Pancreas (tissue), 10 donors: ENCODE measurements around the gene RAB36. TPM values are rescaled to one million over a fixed set of nuclear protein-coding genes. Genes with fewer than 3 reads are reported as not detected.

Source experiments
- ATAC-seq, 4 donors: fragments of 200-7000 bp; cut with Tn5 transposase; one replicate each; pipeline versions ENCODE4 v1.8.0 to v1.9.1; 2020; ENCODE audit warnings: mild to moderate bottlenecking in 4 of 4, moderate library complexity in 4 of 4
- DNase-seq, 6 donors: peaks; one replicate each; pipeline ENCODE4 v3.0.0-alpha.2; 2020
- FAIRE-seq: peaks from 2 replicates; lab custom pipeline; 2012; peaks lifted over from hg19 to GRCh38; lab: Jason Lieb, UNC
- H3K27ac ChIP-seq, 4 donors: fragments of 200-600 bp; sonication (generic); 1 replicate in 3 of 4; 2 replicates in 1 of 4; pipeline versions ENCODE4 v1.5.0 to v1.8.0; 2020
- H3K27me3 ChIP-seq, 4 donors: fragments of 200-600 bp; one replicate each; pipeline ENCODE4 v1.8.0; 2021
- H3K36me3 ChIP-seq, 3 donors: fragments of 200-600 bp; sonication (generic) in 1 of 3; one replicate each; pipeline versions ENCODE4 v1.5.0 to v1.8.0; 2020 to 2021
- H3K4me1 ChIP-seq, 3 donors: fragments of 200-600 bp; one replicate each; pipeline ENCODE4 v1.8.0; 2021
- H3K4me3 ChIP-seq, 4 donors: fragments of 200-600 bp; sonication (generic) in 2 of 4; one replicate each; pipeline versions ENCODE4 v1.5.0 to v1.8.0; 2020 to 2021
- H3K9me3 ChIP-seq, 4 donors: fragments of 200-600 bp; one replicate each; pipeline ENCODE4 v1.8.0; 2021
- CTCF ChIP-seq, 4 donors: fragments of 200-600 bp; sonication (generic) in 3 of 4; IDR thresholded peaks; one replicate each; pipeline versions ENCODE4 v1.5.0 to v1.8.0; 2021; ENCODE audit warnings: antibody characterized with exemption in 4 of 4
- WGBS, 2 donors: extraction: QIAGEN DNeasy Blood & Tissue Kit; methylation state at CpG; one replicate each; pipeline ENCODE4 v1.1.7; 2013; 5-methylcytosine and 5-hydroxymethylcytosine counted together
- intact Hi-C, 3 donors: fragments of 100-400 bp; cut with DNase I; formaldehyde crosslinking; loops; one replicate each; pipeline versions ENCODE4 v1.11.1 to v1.14.2; 2022
- polyA plus RNA-seq, 2 donors: library from polyadenylated mRNA; stranded (reverse); fragments of 200-250 nt; gene quantifications; one replicate each; pipeline ENCODE4 v1.2.3, GENCODE V29; 2013
- total RNA-seq, 6 donors: library from RNA; stranded (reverse); fragmentation: NEBNext Ultra II Directional in 4 of 6; extraction: Animal tissue kit (Norgen Biotek cat#: 25700) in 4 of 6; gene quantifications; one replicate each; pipeline versions ENCODE4 v1.2.1 to v1.2.4, GENCODE V29; 2021 to 2023
- donor health status: healthy with polysubstance abuse.
- donor health status: DM: no; HTN: no; CAD: no; lungs with moderate emphysema.
- donor health status: DM: no; HTN: no; CAD: no.
- donor health status: control.
- donor health status: control.
- donor health status: Bipolar disorder and iron deficiency.
- donor health status: DM: yes; HTN: yes; CAD: no.
- donor health status: DM: no; HTN: no; CAD: no.
- donor health status: DM: no; HTN: no; CAD: no.
- donor health status: DM: yes; HTN: yes; CAD: no.

RAB36 gene
- total and polyA plus RNA-seq, 8 donors: 1.2 to 7.3 (median 3.1) TPM

DNA sequence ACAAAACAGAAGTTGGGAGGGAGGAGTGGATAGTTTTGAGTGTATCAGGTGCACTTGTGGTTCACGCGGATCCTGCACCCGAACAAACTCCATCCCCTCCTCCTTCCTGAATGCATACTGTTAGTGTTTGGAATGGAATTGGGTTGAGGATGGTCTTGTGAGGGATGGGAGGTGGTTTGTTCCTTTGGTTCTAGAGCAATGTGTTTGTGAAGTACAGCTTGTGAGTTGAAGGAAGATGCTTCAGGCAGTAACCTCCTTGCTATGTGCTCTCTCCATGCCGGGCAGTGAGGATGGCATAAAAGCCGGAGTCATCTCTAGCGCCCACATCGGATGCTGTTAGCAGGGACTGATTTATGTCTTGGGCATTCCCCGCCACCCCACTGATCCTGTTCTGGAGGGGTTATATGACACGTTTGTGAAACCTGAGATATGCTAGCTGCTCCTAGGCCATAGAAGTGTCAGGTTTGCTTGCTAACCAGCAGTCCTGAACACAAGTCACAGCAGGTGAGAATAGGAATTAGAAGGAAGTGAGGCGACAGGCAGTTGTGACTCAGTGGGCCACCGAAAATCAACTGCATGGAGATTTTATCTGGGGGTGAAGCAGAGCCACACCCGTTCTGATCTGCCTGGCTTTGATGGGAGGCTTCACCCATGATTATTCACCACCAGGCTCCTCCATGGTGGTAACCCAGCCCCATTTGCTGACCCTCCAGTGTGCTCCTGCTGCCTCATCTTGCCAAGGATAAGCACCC is 37.2 kb downstream of the RAB36 start:
- 27 to 40% methylated on average over 12 of the region's 12 CpGs for WGBS, 2 donors
- TF ChIP-seq CTCF (IDR thresholded peaks at IDR 0.05): no peak
- Histone ChIP-seq H3K27ac (peak overlapping the region in 1 of 4 donors; percentile 37), H3K27me3 (no peaks in the 10 kb centered on the region), H3K4me1 (peaks cover 4 to 39% (median 10%) of the 10 kb centered on the region in 3 donors), H3K9me3 (no peaks in the 10 kb centered on the region), H3K4me3 (peak overlapping the region in 3 of 4 donors; percentile 4 to 69 (median 65)), H3K36me3 (no peaks in the 10 kb centered on the region)
- DNase-seq (no peak), FAIRE-seq (no peak), ATAC-seq (peak in 3 of 4 donors; percentile 0 to 5 (median 2))
- intact Hi-C loops: no loop called here

- FAIRE-seq: no peak
- TF ChIP-seq CTCF (IDR thresholded peaks at IDR 0.05): no peak
- no peaks in the 10 kb centered on the region for H3K36me3 ChIP-seq
Measured at GRCh38 chr22:23183061-23183698, 37.9 kb downstream of the RAB36 start.

DNA sequence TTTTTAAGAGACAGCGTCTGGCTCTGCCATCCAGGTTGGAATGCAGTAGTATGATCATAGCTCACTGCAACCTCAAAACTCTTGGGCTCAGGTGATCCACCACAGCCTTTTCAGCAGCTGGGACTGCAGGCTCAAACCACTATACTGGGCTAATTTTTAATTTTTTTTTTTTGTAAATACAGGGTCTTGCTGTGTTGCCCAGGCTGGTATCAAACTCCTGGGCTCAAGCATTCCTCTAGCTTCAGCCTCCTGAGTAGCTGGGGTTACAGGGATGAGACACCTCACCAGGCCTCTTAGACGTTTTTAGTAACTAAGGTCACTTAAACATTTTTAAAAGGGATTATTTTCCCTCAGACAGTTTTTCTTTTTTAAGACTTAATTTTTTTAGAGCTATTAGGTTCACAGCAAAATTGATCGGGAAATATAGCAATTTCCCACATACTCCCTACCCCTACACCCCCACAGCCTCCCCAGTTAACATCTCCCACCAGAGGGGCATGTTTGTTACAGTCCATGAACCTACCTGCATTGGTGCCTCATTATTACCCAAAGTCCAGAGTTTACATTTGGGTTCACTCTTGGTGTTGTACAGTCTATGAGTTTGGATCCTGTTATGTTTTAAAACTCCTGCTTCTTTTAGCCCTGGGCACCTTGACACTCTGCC is 39.0 kb downstream of the RAB36 start:
- WGBS, 2 donors: 58 to 74% methylated on average over 3 of the region's 3 CpGs

More at GRCh38 chr22:23183061-23183698, 37.9 kb downstream of the RAB36 start:
- DNase-seq (peak in 4 of 6 donors; percentile 45 to 72 (median 60)), ATAC-seq (peak in 3 of 4 donors; percentile 23 to 47 (median 36))
- Histone ChIP-seq H3K27me3 (no peaks in the 10 kb centered on the region), H3K27ac (peak overlapping the region in 1 of 4 donors; percentile 37), H3K9me3 (no peaks in the 10 kb centered on the region), H3K4me1 (peaks cover 4 to 39% (median 10%) of the 10 kb centered on the region in 3 donors), H3K4me3 (peak overlapping the region in 3 of 4 donors; percentile 4 to 69 (median 65))
- intact Hi-C loops: no loop called here
- WGBS, 2 donors: 9 to 11% methylated on average over 11 of the region's 11 CpGs

GRCh38 chr22:23184764-23185113 is 39.5 kb downstream of the RAB36 start:
- no peak overlapping the region for H3K27ac ChIP-seq
- H3K36me3 ChIP-seq: no peaks in the 10 kb centered on the region
- no peak overlapping the region for H3K4me3 ChIP-seq
- intact Hi-C loops: no loop called here
- TF ChIP-seq CTCF (IDR thresholded peaks at IDR 0.05): no peak
- FAIRE-seq (no peak), DNase-seq (no peak), ATAC-seq (no peak)
- H3K27me3 ChIP-seq: no peaks in the 10 kb centered on the region
- 81 to 92% methylated on average over 5 of the region's 5 CpGs for WGBS, 2 donors
- H3K9me3 ChIP-seq: no peaks in the 10 kb centered on the region
- peaks cover 2 to 29% (median 10%) of the 10 kb centered on the region in 3 donors for H3K4me1 ChIP-seq

More for the DNA sequence above, 39.0 kb downstream of the RAB36 start:
- Histone ChIP-seq H3K4me1 (peaks cover 4 to 34% (median 10%) of the 10 kb centered on the region in 3 donors), H3K27ac (no peak overlapping the region), H3K4me3 (peak overlapping the region in 1 of 4 donors; percentile 65), H3K9me3 (no peaks in the 10 kb centered on the region), H3K36me3 (no peaks in the 10 kb centered on the region), H3K27me3 (no peaks in the 10 kb centered on the region)
- FAIRE-seq: no peak
- ATAC-seq: no peak
- DNase-seq: no peak
- no peak for TF ChIP-seq CTCF (IDR thresholded peaks at IDR 0.05)
- intact Hi-C loops: no loop called here
